Stimulated activated CD8-positive, alpha-beta memory T cell treated with anti-CD3 and anti-CD28 coated beads, Interleukin-7, amount 100 ng/mL, for 4 hours (primary cell): Measurements from ENCODE around the gene BAZ2B.
A peak's percentile ranks its signal among the peaks of the same experiment; 100 is the strongest.

Experiments
- DNase-seq, 2 donors: peaks; one replicate each; pipeline ENCODE4 v3.0.0-alpha.2; 2020; ENCODE audit warnings: low read depth in 2 of 2

The BAZ2B gene

DNA sequence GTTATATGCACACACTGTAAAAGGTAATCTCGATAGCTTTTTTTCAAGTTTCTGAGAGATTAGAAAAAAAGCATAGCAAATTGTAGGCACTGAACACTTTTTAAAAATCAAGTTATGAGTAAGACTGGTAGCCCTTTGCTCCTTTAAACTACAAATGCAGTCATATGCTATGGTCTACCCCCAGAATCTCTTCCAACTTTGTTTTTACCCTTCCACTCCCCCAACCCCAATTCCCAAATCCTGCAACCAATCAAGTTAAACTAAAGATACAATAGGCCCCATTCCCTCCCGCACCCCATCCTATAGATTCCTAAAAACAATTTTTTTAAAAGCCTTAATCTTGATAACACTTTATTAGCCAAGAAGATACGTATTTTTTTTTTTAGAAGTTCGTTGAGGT, 752 bp upstream of the BAZ2B start:
- DNase-seq: no peak

DNA sequence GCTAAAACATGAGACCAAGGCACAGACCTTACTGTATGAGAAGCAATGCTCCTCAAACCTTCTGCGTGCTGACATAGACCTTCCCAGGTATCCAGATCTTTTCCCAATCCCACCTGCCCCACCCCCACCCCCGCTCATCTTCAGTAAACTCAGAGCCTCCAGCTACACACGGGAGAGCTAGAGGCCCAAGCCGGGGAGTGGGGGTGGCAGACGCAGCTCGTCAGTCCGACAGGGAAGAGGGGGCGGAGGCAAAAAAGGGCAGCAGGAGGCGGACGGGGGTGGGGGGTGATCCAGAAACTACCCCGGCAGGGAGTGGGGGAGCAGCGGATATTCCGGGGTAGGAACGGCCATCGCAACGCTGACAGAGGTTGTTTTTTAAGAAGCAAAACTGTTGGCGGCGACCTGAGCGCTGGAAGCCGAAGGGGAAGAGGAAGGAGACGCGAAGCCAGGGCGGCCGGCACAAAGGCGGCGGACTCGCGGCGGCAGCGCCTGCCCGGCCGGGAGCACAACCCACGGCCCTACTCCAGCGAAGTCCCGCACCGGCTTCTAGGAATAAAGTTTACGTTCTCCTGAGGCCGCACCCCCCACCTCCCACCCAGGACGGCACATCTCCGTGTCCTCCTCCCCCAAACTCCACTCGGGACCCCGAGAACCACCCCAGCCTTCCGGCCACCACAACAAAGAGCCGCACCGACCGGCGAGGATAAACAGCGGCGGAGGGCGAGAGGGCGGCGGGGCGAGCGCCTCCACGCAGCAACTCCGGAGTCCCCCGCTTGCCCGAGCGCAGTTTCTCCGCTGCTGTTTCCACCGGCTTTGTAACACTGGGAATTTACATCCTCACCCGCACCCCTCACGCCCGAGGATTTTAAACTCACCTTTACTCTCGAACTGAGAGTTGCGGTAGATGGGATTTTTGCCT, 722 bp downstream of the BAZ2B start:
- DNase-seq: peak; percentile 9 to 46

DNA sequence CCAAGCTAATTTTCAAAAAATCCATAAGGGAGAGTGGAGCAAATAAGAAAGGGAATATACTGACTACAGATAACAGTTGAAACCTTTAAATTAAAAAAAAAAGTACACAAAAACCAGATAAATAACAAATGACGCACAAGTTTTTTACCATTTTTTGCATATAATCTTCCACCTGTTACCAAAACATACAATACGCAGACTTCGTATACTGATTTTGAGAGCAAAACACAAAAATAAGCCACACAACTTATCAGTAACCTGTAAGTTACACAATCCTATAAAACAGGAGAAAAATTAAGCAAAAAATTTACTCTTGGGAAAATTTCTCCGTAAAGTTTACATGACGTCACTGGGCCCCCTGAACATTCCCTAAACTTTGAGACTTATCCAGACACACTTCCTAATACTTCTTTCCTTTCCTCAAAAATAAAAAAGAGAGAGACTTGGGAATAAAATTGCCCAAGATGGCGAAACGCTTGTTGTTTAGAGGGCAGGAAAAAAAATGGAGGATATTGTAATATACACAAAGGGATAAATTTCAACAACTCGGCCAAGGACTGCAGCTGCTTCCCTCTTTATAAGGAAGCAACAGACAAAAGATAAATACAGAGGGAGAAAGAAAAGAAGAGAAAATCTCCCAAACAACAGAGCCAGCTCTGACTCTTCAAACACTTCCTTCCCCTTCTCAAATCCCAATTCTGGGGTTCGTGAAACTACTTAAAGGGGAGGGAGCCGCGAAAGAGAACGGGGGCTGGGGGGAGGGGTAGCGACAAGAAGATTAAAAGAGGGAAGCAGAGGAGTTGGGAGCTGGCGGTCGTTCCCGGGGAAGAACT, 1.6 kb downstream of the BAZ2B start:
- DNase-seq: no peak

- no peak for DNase-seq
Observed at GRCh38 chr2:159613651-159614285, 2.6 kb downstream of the BAZ2B start.

DNA sequence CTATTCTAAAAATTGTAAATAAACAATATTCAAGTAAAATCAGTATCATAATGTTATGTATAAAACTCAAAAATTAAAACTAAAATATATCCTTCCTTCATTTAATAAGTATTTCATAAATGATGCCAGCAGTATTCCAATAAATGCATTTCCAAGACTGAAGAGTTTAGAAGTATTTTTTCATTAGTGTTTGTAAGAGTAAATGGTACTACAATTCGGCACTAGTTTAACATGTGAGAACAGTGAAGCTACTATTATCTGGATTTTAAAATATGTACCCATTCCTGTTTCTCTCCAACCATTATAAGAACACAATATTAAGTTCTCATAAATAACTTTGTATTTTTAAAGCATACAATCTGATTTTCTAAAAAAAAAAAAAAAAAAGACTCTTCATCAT, 3.3 kb downstream of the BAZ2B start:
- DNase-seq: no peak

DNA sequence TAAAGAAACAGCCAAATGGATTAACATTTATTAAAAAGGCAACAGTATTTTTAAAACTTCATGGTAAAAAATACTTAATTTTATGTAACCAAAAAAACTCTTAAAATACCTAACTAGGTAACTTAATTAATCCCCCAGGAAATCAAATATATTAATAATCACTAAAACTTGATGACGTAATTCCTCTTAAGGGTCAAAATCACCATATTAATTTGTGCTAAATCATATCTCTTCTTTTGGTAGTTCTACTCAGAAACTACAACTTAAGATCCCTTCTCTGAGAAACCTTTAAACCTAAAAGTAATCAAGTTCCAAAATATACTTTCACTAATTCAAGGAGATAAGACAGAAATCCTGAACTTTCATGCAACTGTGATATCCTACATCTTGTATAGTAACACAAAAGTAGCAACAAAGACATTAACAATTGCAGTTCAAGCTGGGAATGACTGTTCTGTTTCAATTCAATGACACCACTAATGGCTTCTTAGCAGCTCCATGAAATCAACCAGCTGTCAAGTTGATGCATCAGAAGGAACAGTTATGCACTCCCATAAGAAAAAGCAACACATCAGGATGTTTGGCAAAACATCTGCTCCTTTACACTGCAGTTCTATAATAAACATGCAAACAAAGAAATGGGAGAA, 4.0 kb downstream of the BAZ2B start:
- no peak for DNase-seq

- DNase-seq: no peak
Observed at GRCh38 chr2:159609811-159610549, 6.4 kb downstream of the BAZ2B start.

GRCh38 chr2:159608723-159609308, 7.5 kb downstream of the BAZ2B start:
- no peak for DNase-seq

- no peak for DNase-seq
Observed at GRCh38 chr2:159608108-159608507, 8.2 kb downstream of the BAZ2B start.

DNA sequence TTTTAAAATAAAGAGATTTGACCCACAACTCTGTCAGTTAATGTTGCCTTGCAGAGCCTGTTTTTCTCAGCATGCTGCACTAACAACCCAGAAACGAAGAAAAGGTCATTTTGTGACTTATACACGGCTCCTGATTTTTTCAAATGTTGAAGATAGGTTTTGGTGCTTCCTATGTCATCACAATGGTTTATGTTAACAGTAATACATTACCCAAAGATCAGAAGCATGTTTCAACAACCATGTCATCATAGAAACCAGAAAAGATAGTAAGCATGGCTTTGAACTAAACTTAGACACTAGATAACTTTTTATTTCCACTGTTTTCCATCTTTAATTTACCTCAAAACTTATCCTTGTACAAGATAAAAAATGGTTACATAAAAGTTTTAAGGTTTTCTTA, 10.1 kb downstream of the BAZ2B start:
- DNase-seq: no peak

GRCh38 chr2:159605441-159606178, 10.7 kb downstream of the BAZ2B start:
- DNase-seq: no peak

- DNase-seq: no peak
Observed at GRCh38 chr2:159604159-159604558, 12.2 kb downstream of the BAZ2B start.

GRCh38 chr2:159600752-159601151, 15.6 kb downstream of the BAZ2B start:
- no peak for DNase-seq

- no peak for DNase-seq
Observed at GRCh38 chr2:159595410-159596046, 20.8 kb downstream of the BAZ2B start.

- no peak for DNase-seq
Observed at GRCh38 chr2:159592441-159592840, 23.9 kb downstream of the BAZ2B start.

DNA sequence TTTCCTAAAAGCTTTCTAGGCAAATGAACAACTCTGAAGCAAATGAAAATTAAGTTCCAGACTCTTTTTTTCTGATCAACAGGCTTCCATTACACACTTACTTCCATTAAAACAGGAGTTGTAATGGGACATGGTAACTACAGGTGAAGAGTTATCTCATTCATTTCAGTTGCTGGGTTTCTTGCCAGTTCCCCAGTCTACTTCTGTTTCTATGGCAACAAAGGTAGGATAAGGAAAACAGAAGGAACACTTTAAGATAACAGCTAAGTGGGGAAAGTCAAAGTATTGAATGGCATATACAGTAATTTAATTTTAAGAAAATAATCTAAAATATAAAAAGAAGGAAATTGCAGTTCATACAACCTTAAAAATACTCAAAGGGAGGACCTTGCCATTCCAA, 25.1 kb downstream of the BAZ2B start:
- no peak for DNase-seq

DNA sequence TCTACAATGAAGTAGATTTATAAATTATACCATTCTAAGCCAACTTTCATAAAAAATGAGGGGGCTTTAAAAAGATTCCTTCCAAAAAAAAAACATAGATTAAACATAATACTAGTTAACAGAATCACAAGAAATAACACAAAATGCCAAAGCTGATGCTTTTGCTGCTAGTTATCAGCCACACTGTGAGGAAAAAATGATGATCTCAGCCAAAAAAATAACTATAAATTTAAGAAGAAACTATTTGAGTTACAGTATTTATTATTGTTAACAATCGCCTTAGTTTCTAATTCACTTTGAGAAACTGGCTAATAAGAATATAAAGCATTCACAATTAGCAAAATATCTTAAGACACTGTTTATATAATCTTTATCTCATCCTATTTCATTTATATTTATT, 27.1 kb downstream of the BAZ2B start:
- DNase-seq: no peak

- no peak for DNase-seq
Observed at GRCh38 chr2:159586034-159586433, 30.3 kb downstream of the BAZ2B start.

- DNase-seq: no peak
Observed at GRCh38 chr2:159585622-159586021, 30.7 kb downstream of the BAZ2B start.

- no peak for DNase-seq
Observed at GRCh38 chr2:159584796-159585195, 31.6 kb downstream of the BAZ2B start.
